Measurements from ENCODE around the gene LFNG.
A peak's percentile ranks its signal among the peaks of the same experiment; 100 is the strongest.

LFNG gene, protein sequence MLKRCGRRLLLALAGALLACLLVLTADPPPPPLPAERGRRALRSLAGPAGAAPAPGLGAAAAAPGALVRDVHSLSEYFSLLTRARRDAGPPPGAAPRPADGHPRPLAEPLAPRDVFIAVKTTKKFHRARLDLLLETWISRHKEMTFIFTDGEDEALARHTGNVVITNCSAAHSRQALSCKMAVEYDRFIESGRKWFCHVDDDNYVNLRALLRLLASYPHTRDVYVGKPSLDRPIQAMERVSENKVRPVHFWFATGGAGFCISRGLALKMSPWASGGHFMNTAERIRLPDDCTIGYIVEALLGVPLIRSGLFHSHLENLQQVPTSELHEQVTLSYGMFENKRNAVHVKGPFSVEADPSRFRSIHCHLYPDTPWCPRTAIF

DNA sequence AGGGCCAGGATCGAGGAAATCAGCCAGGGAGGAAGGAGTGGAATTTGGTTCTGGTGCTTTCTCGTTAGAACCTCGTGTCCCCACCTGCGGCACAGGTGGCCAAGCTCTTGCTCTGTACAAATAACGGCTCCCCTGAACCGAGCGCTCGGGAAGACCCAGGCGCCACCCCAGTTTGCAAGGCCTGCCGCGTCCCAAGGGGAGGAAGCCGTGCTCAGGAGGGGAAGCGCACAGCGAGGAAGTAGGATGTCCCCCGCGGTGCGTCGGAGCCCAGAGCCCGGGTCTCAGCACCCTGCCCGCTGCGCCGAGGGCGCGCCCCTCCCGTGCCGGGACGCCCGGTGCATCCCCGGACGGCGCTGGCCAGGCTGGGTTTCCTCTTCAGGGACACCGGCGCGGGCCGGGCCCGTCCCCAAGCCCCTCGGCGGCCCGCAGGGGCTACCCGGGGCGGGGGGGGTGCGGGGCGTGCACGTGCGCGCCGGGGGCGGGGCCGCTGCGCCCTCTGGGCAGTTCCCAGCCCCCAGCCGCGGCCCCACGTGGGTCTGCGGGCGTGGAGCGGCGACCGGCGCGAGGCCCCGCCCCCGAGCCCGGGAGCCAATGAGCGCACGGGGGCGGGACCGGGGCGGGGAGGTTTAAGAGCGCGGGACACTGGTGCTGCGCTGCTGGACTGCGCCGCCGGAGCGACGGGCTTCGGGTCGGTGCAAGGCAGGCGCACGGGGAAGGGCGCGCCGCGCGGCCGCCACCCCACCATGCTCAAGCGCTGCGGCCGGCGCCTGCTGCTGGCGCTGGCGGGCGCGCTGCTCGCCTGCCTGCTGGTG is at the start of gene LFNG:
Gene LFNG, plus strand, starts transcription at position 656 of the 812 bp plus-strand sequence. Its CDS starts 88 bp downstream, at position 744.
- no peaks in the 10 kb centered on the region for H3K9me3 ChIP-seq (ENCODE audit: severe bottlenecking)
- H3K27ac ChIP-seq (ENCODE audit: poor library complexity, severe bottlenecking): no peak within 1 kb of the TSS
- no peaks in the 10 kb centered on the region for H3K36me3 ChIP-seq (ENCODE audit: low read depth)
- TF ChIP-seq, protein P1, sequence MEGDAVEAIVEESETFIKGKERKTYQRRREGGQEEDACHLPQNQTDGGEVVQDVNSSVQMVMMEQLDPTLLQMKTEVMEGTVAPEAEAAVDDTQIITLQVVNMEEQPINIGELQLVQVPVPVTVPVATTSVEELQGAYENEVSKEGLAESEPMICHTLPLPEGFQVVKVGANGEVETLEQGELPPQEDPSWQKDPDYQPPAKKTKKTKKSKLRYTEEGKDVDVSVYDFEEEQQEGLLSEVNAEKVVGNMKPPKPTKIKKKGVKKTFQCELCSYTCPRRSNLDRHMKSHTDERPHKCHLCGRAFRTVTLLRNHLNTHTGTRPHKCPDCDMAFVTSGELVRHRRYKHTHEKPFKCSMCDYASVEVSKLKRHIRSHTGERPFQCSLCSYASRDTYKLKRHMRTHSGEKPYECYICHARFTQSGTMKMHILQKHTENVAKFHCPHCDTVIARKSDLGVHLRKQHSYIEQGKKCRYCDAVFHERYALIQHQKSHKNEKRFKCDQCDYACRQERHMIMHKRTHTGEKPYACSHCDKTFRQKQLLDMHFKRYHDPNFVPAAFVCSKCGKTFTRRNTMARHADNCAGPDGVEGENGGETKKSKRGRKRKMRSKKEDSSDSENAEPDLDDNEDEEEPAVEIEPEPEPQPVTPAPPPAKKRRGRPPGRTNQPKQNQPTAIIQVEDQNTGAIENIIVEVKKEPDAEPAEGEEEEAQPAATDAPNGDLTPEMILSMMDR (IDR thresholded peaks at IDR 0.05; ENCODE audit: poor library complexity, severe bottlenecking): no peak
- peaks cover 42% of the 10 kb centered on the region for H3K4me1 ChIP-seq (ENCODE audit: insufficient read depth, poor library complexity, severe bottlenecking)
- peak; percentile 49 for ATAC-seq (ENCODE audit: low read depth)
- H3K27me3 ChIP-seq (ENCODE audit: insufficient read depth, poor library complexity, severe bottlenecking): no peaks in the 10 kb centered on the region
- DNase-seq (ENCODE audit: low spot score): no peak
- peak within 1 kb of the TSS; percentile 34 for H3K4me3 ChIP-seq (ENCODE audit: severe bottlenecking)

DNA sequence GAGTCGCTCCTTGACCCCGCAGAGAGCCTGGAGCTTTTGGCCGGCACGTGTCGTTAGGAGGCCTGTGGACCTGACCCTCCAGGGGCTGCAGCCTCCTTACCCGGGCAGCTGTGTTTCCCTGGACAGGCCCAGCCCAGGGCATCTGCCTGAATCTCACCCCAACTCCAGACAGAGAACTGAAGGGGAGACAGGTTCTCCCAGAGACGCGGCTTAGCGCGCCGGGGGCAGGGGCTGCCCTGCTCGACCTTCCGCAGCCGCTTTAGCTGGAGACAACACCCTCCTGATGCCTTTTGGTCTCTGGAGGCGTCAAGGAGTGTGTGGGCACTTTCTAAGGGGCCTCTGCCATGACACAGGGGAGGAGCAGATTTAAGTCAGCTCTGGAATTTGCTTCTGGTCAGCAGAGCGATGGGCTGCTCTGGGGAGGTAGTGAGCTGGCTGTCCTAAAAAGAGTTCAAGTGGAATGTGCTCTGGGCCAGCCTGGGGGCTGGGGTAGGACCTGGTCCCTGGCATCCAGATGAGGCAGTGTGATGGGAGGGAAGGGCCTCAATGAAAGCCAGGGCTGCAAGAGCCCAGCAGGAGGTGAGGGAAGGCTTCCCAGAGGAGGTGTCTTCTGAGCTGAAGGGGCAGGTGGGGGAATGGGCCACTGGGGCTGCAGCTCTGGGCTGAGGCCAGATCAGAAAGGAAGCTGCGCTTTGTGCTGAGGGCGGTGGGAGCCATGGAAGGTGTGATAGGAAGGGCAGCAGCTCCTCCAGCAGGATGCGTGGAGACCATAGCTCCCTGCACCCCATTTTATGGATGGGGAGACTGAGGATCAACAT is 49.2 kb upstream of the LFNG start:
- Histone ChIP-seq H3K27ac (ENCODE audit: poor library complexity, severe bottlenecking) (peak overlapping the region; percentile 63), H3K36me3 (ENCODE audit: low read depth) (no peaks in the 10 kb centered on the region), H3K4me3 (ENCODE audit: severe bottlenecking) (no peak overlapping the region), H3K9me3 (ENCODE audit: severe bottlenecking) (no peaks in the 10 kb centered on the region), H3K27me3 (ENCODE audit: insufficient read depth, poor library complexity, severe bottlenecking) (no peaks in the 10 kb centered on the region), H3K4me1 (ENCODE audit: insufficient read depth, poor library complexity, severe bottlenecking) (peaks cover 11% of the 10 kb centered on the region)
- no peak for DNase-seq (ENCODE audit: low spot score)
- TF ChIP-seq, protein P1 (IDR thresholded peaks at IDR 0.05; ENCODE audit: poor library complexity, severe bottlenecking): peak; percentile 5
- ATAC-seq (ENCODE audit: low read depth): no peak

DNA sequence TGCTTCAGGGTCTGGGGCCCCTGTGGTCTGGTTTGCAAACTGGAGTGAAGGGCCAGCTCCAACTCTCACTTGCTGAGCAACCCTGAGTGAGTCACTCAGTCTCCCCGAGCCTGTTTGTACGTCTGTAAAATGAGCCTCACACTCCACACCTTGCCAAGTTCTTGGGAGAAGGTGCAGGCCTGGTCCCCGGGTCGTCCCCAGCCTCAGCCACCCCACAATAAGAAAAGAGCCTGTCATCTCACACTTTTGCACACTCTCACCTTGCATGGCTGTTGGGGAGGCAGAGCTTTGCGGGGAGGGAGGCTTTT is 48.6 kb upstream of the LFNG start:
- DNase-seq (ENCODE audit: low spot score): peak; percentile 71
- Histone ChIP-seq H3K4me1 (ENCODE audit: insufficient read depth, poor library complexity, severe bottlenecking) (peaks cover 11% of the 10 kb centered on the region), H3K27ac (ENCODE audit: poor library complexity, severe bottlenecking) (peak overlapping the region; percentile 63), H3K9me3 (ENCODE audit: severe bottlenecking) (no peaks in the 10 kb centered on the region), H3K36me3 (ENCODE audit: low read depth) (no peaks in the 10 kb centered on the region), H3K4me3 (ENCODE audit: severe bottlenecking) (no peak overlapping the region), H3K27me3 (ENCODE audit: insufficient read depth, poor library complexity, severe bottlenecking) (no peaks in the 10 kb centered on the region)
- ATAC-seq (ENCODE audit: low read depth): peak; percentile 88
- TF ChIP-seq, protein P1 (IDR thresholded peaks at IDR 0.05; ENCODE audit: poor library complexity, severe bottlenecking): no peak

DNA sequence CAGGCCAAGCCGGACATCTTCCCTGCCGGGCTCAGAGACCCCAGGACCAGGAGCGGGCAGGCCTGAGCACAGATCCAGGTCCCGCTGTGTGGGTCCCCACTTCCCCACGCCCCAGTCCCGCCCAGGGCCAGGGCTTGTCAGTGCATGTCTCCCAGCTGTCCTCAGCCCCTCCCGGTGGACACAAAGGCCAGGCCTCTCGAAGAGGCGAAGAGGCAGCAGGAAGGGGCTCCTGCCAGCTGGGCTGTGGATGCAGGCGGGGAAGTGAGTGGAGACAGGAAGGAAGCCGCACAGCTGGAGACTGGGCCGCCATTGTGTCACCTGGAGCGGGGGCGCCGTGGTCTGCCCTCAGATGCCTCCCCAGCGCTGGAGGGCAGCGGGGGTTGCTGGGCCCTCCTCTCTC is 48.2 kb upstream of the LFNG start:
- no peaks in the 10 kb centered on the region for H3K27me3 ChIP-seq (ENCODE audit: insufficient read depth, poor library complexity, severe bottlenecking)
- no peaks in the 10 kb centered on the region for H3K36me3 ChIP-seq (ENCODE audit: low read depth)
- H3K4me1 ChIP-seq (ENCODE audit: insufficient read depth, poor library complexity, severe bottlenecking): peaks cover 11% of the 10 kb centered on the region
- H3K4me3 ChIP-seq (ENCODE audit: severe bottlenecking): no peak overlapping the region
- TF ChIP-seq, protein P1 (IDR thresholded peaks at IDR 0.05; ENCODE audit: poor library complexity, severe bottlenecking): no peak
- H3K9me3 ChIP-seq (ENCODE audit: severe bottlenecking): no peaks in the 10 kb centered on the region
- peak overlapping the region; percentile 63 for H3K27ac ChIP-seq (ENCODE audit: poor library complexity, severe bottlenecking)
- DNase-seq (ENCODE audit: low spot score): peak; percentile 76
- ATAC-seq (ENCODE audit: low read depth): peak; percentile 73

Data from RWPE2 (cell line).